NCI-H460 (cell line): ENCODE results near the gene TMEM223. TPM values are rescaled to one million over a fixed set of nuclear protein-coding genes. Genes with fewer than 3 reads are reported as not detected.
"Not testable (repeated sequence)": the region's sequence is repeated elsewhere in the genome, so short reads cannot be mapped to it uniquely, and the experiment has no call there.

Experiments used
- DNase-seq: peaks from one replicate; pipeline ENCODE4 v3.0.0-alpha.2; 2016; ENCODE audit warnings: low read depth; ENCODE audit errors: extremely low read depth
- polyA plus RNA-seq: library from polyadenylated mRNA; depleted of rRNA; stranded (reverse); fragments of >200 nt; gene quantifications from 2 replicates; pipeline ENCODE4 v1.2.3, GENCODE V29; 2014; cell fraction: nucleus; rRNA removed
- total RNA-seq: library from RNA; depleted of rRNA; stranded (reverse); fragments of >200 nt; shearing (Covaris generic); gene quantifications from 2 replicates; pipeline ENCODE4 v1.2.3, GENCODE V29; 2014; rRNA removed

TMEM223 gene, protein sequence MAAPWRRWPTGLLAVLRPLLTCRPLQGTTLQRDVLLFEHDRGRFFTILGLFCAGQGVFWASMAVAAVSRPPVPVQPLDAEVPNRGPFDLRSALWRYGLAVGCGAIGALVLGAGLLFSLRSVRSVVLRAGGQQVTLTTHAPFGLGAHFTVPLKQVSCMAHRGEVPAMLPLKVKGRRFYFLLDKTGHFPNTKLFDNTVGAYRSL
- 21.4 and 25.9 TPM in 2 replicates for total RNA-seq
- 16.5 and 20.9 TPM in 2 replicates for polyA plus RNA-seq

GRCh38 chr11:62791501-62792201 is at the start of gene TMEM223:
TSS of gene TMEM223 (minus strand) at chr11:62792006. CDS start at chr11:62791994, 12 bp downstream.
- DNase-seq = peak; percentile 54

- DNase-seq = peak; percentile 73
These were observed 49.0 kb upstream of the TMEM223 start for GRCh38 chr11:62840721-62841360.

DNA sequence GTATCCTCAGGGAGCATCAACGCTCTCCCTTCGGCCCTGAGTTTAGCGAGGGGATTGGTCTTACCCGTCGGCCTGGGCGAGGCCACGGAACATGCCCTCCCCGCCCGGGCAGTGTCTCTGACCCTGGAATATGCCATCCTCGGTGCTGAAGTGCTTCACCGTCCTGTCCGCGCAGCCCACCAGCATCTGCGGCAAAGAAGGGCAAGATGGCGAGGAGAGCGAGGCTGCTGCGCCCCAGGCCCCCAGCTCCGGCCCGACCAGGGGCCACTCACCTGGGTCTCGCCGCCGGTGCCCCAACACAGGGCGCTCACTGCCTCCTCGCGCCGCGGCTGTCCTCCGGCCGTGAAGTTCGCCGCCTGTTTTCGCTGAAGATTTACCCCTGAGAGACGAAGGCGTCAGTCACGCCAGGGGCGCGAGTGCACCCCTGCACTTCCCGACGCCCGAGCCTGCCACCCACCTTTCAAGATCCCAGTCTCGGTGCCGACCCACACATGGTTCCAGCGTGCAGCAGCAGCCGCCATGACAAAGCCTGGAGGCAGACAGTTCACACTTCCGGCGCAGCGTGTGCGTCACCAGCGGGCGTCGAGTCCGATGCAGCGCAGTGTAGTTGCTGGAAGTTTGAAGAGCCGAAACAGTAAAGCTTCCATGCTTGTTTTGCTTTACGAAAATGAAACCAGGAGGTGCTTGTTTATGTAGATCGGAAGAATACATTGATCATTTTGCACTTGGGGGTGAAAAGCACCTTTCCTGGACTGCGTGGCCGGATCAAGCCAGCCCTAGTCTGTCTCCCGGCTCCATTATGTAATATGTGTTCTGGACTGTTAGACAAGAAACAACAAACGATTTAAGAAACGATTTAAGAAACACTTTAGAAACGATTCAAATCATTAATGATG is 47.5 kb upstream of the TMEM223 start, which contains the start of gene WDR74:
Gene WDR74 (minus strand): TSS at position 541 of the 896 bp plus-strand sequence. CDS start 20 bp downstream, at position 521.
- peak; percentile 84 for DNase-seq

GRCh38 chr11:62835336-62835735 is 43.5 kb upstream of the TMEM223 start:
- no peak for DNase-seq

- no peak for DNase-seq
These were observed 40.8 kb upstream of the TMEM223 start, which contains the start of gene TEX54 for GRCh38 chr11:62832336-62833234. TSS of gene TEX54 (minus strand) at chr11:62832841.

DNA sequence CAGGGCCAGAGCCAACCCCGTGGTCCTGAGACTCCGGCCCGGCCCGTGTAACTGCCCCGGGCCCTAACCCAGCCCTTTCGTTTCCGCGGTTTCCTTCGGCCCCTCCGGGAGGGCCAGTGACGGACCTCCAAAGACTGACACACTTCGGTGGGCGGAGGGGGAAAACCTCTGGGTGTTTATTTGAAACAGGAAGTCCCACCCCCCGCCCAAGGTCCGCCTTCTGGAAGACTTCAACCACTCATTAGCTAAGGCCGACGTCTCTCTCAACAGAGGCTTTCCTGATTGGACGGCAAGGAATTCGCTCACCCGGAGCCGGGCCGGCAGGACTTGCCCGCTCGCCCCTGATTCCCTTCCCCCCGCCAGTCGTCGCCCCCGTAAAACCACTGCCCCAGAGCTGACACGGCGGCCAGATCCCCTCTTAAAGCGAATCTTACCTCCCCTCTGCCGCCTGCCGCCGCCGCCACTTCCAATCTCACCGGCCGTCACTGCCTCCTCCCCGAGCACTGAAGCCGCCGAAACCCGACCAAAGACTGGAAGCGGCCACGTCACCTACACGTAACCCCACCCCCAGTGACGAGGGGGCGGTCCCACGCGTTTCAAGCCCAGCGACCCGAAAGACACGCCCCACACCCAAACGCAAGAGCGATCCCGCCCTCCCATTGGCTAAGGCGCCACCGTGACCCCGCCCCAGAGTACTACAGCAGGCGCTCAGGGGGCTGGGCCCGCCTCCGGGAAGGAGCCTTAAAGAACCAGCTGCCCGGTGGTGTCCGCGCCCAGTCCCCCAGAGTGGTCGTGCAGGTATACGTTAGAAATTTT is 39.9 kb upstream of the TMEM223 start, which contains the start of gene STX5:
Gene STX5 (minus strand): TSS at position 532 of the 816 bp plus-strand sequence. CDS start 808 bp downstream, outside the sequence.
- DNase-seq = peak; percentile 95

- DNase-seq = no peak
These were observed 39.2 kb upstream of the TMEM223 start for GRCh38 chr11:62830904-62831519.

DNA sequence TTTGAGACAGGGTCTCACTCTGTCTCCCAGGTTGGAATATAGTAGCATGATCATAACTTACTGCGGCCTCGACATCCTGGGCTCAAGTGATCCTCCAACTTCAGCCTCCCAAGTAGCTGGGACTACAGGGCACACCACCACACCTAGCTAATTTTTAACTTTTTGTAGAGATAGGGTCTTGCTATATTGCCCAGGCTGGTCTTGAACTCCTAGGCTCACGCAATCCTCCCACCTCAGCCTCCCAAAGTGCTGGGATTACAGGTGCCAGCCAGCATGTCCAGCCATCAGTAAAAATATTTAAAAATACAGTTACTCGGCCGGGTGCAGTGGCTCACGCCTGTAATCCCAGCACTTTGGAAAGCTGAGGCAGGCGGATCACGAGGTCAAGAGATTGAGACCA is 36.3 kb upstream of the TMEM223 start:
- not testable (repeated sequence) for DNase-seq

DNA sequence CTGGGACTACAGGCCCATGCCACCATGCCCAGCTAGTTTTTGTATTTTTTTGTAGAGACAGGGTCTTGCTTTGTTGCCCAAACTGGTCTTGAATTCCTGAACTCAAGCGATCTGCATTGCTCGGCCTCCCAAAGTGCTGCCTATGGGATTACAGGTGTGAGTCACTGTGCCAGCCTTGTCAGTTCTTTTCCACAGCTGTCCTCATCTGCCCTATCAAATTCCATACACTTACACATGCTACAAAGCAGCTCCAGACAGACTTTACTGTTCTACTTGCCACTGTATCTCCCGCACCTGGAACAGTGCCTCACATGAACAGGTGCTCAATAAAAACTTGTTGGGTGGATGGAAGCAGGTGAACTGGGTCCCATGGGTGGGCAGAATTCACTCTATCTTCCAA is 31.9 kb upstream of the TMEM223 start:
- no peak for DNase-seq

- no peak for DNase-seq
These were observed 25.3 kb upstream of the TMEM223 start for GRCh38 chr11:62817129-62817528.

DNA sequence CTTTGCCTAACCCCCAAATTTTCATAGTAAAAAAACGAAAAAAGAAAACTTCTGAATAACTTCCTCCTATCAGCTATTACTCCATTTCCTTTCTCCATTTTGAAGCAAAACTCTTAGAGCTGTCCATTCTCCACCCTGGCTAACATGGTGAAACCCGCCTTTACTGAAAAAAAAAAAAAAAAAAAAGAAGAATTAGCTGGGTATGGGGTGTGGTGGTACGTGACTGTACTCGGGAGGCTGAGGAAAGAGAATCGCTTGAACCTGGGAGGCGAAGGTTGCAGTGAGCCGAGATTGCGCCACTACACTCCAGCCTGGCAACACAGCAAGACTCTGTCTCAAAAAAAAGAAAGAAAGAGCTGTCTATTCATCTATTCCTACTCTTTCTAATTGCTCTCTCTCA is 24.8 kb upstream of the TMEM223 start:
- no peak for DNase-seq

- DNase-seq = no peak
These were observed 19.9 kb upstream of the TMEM223 start for GRCh38 chr11:62811659-62812058.

GRCh38 chr11:62810748-62811147 is 18.9 kb upstream of the TMEM223 start:
- DNase-seq = no peak

GRCh38 chr11:62806611-62807121 is 14.9 kb upstream of the TMEM223 start:
- DNase-seq = no peak

DNA sequence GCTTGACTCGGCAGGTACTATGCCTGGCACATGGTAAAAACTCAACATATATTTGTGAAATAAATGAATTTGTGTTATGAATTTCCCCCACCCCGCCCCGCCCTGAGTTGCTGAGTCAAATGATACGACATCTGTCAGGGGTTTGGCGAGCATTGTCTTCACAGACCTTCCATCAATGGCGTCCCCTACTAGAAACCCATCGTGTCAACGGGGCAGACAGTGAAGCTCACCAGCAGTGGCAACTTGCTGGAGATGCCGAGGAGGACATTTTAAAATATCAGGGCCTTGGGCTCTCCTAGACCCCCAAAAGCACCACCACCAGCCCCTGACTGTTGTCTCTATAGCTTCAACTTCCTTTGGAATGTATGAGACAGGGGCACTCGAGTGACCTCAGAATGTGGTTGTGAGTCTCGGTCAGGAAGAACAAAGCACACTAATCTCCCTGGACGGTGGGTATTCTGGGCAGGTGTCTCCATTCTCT is 14.2 kb upstream of the TMEM223 start:
- DNase-seq = no peak

- peak; percentile 85 for DNase-seq
These were observed 13.5 kb upstream of the TMEM223 start, which contains the start of gene NXF1 for GRCh38 chr11:62805076-62805892. TSS of gene NXF1 (minus strand) at chr11:62805440. CDS start at chr11:62805356, 84 bp downstream.
